ENCODE measurements around the gene TMEM242. TPM values are rescaled to one million over a fixed set of nuclear protein-coding genes. Genes with fewer than 3 reads are reported as not detected.

The TMEM242 gene
- total and polyA plus RNA-seq, 2 donors (not counting 3 experiments of a cell fraction or from before 2014, with no cell fraction given), result 5.3 to 15.5 TPM

- ChIA-PET POLR2A (no interaction called here), CTCF (no interaction called here)
- Histone ChIP-seq H3K9me3 (replicated peaks; ENCODE audit: control insufficient read depth, insufficient read depth, low read length) (no peaks in the 10 kb centered on the region), H3K9me1 (replicated peaks; ENCODE audit: control insufficient read depth, extremely low read depth, insufficient read depth, low read length) (no peaks in the 10 kb centered on the region), H2AFZ (ENCODE audit: low read depth, low read length) (no peak overlapping the region), H3K36me3 (ENCODE audit: control insufficient read depth in 2 of 2, extremely low read depth in 1 of 2, insufficient read depth in 2 of 2, low read length in 2 of 2) (no peaks in the 10 kb centered on the region), H3K27ac (ENCODE audit: insufficient read depth, low read depth, low read length) (no peak overlapping the region), H3K4me2 (ENCODE audit: insufficient read depth, low read length) (no peak overlapping the region), H3K27me3 (ENCODE audit: control insufficient read depth in 2 of 2, insufficient read depth in 2 of 2, low read length in 2 of 2) (peaks cover 30 to 32% of the 10 kb centered on the region in 2 experiments), H3K4me1 (ENCODE audit: control insufficient read depth, extremely low read depth, insufficient read depth, low read length) (no peaks in the 10 kb centered on the region), H3K4me3 (replicated peaks in 1 of 3; ENCODE audit: insufficient read depth in 1 of 3, low read depth in 1 of 3, low read length in 3 of 3) (no peak overlapping the region), H3K79me2 (ENCODE audit: control insufficient read depth, insufficient read depth, low read length) (no peaks in the 10 kb centered on the region), H3K9ac (replicated peaks; ENCODE audit: extremely low read depth, insufficient read depth, low read length) (no peak overlapping the region), H4K20me1 (replicated peaks; ENCODE audit: control insufficient read depth, extremely low read depth, insufficient read depth, low read length) (no peaks in the 10 kb centered on the region)
- FAIRE-seq, result no peak
- dilution Hi-C loops (cut with MboI; ENCODE audit: extremely low pct_ligation_motif_present, low sequenced_read_pairs), result no loop called here
- intact Hi-C loops (cut with micrococcal nuclease), result no loop called here
- TF ChIP-seq MYC (IDR thresholded peaks at IDR 0.05; ENCODE audit: low read depth, low read length) (no peak), POLR2A (IDR thresholded peaks at IDR 0.05; ENCODE audit: low read depth, low read length) (no peak), MAX (IDR thresholded peaks at IDR 0.05; ENCODE audit: insufficient read depth, insufficient read length) (no peak), GATA2 (IDR thresholded peaks at IDR 0.05; ENCODE audit: insufficient read depth, insufficient read length, low read depth, low read length) (no peak), FOS (IDR thresholded peaks at IDR 0.05; ENCODE audit: borderline replicate concordance, insufficient read depth, low read length) (no peak), EZH2 (IDR thresholded peaks at IDR 0.05; ENCODE audit: borderline replicate concordance, low read depth, low read length, severe bottlenecking) (no peak), POLR2AphosphoS5 (IDR thresholded peaks at IDR 0.05; ENCODE audit: insufficient read depth, low read depth, low read length) (no peak), JUN (IDR thresholded peaks at IDR 0.05; ENCODE audit: borderline replicate concordance, insufficient read depth, insufficient read length, low read depth) (no peak)
- TF ChIP-seq, protein P1, sequence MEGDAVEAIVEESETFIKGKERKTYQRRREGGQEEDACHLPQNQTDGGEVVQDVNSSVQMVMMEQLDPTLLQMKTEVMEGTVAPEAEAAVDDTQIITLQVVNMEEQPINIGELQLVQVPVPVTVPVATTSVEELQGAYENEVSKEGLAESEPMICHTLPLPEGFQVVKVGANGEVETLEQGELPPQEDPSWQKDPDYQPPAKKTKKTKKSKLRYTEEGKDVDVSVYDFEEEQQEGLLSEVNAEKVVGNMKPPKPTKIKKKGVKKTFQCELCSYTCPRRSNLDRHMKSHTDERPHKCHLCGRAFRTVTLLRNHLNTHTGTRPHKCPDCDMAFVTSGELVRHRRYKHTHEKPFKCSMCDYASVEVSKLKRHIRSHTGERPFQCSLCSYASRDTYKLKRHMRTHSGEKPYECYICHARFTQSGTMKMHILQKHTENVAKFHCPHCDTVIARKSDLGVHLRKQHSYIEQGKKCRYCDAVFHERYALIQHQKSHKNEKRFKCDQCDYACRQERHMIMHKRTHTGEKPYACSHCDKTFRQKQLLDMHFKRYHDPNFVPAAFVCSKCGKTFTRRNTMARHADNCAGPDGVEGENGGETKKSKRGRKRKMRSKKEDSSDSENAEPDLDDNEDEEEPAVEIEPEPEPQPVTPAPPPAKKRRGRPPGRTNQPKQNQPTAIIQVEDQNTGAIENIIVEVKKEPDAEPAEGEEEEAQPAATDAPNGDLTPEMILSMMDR (IDR thresholded peaks at IDR 0.05; ENCODE audit: extremely low read depth in 1 of 2, insufficient read depth in 1 of 2, low read depth in 1 of 2, low read length in 2 of 2), result no peak
- no TSS peak for BruUV-seq (replicated peaks)
- DNase-seq (ENCODE audit: low read depth, low spot score), result no peak
Measured at GRCh38 chr6:157346373-157346772, 23.1 kb upstream of the TMEM242 start.

All from endothelial cell of umbilical vein (primary cell).